GM19324 (cell line): ENCODE results near the gene ZDHHC20.

ENCODE experiments used
- ATAC-seq: cut with Tn5 transposase; IDR thresholded peaks from one replicate; pipeline ENCODE4 v1.9.1; 2021; ENCODE audit warnings: mild to moderate bottlenecking, moderate library complexity; ENCODE audit not compliant: unreplicated experiment, low FRiP score

ZDHHC20 gene, protein sequence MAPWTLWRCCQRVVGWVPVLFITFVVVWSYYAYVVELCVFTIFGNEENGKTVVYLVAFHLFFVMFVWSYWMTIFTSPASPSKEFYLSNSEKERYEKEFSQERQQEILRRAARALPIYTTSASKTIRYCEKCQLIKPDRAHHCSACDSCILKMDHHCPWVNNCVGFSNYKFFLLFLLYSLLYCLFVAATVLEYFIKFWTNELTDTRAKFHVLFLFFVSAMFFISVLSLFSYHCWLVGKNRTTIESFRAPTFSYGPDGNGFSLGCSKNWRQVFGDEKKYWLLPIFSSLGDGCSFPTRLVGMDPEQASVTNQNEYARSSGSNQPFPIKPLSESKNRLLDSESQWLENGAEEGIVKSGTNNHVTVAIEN

DNA sequence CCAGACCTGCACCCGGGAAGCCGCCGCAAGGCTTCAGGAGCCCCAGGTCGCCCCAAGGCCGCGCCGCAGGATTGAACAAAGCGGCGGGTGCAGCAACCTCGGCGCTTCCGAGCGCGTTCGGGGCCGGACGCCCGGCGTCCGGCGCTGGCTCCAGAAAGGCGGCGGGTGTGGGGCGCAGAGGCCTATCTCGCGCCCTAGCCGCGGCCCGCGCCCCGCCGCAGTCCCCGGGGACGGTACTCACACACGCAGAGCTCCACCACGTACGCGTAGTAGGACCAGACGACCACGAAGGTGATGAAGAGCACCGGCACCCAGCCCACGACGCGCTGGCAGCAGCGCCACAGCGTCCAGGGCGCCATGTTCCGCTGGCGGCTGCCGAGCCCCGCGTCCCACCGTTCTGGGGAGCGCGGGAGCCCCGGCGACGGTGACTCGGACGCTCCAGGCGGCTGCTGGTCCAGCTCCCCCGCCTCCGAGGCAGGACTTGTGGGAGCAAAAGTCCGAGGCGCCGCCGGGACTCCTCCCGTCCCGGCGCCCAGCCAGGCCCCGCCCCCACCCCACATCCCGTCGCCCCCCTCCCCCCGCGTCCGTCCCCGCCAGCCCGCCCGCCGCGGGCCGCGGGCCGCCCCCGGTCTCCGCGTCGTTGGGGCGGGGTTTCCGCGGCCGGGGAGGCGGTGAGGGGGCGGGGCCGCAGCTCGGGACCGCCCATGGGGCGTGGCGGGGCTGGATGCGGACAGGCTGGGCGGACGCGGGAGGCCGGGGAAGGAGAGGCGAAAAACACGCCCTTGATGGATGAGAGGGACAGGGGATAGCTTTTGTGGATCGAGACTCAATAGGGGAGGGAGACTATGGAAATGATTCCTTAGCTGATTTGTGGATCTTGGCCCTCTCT, at the start of gene ZDHHC20:
Gene ZDHHC20 (minus strand): TSS at position 491 of the 889 bp plus-strand sequence. CDS start 132 bp downstream, at position 359.
- peak; percentile 92 for ATAC-seq

GRCh38 chr13:21504379-21504778, 45.3 kb upstream of the ZDHHC20 start:
- ATAC-seq, result no peak

GRCh38 chr13:21501686-21502085, 42.6 kb upstream of the ZDHHC20 start:
- ATAC-seq, result no peak

DNA sequence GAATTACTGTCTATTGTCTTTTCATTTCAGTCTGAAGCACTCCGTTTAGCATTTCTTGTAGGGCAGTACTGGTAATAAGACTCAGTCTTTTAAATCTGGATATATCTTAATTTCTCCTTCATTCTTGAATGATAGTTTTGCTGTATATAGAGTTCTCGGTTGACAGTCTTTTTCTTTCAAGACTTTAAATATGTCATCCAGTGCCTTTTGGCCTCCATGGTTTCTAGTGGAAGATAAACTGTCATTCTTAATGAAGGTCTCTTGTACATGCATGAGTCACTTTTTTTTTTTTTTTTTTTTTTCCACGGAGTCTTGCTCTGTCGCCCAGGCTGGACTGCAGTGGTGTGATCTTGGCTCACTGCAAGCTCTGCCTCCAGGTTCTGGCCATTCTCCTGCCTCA, 27.2 kb upstream of the ZDHHC20 start:
- ATAC-seq, result no peak

- no peak for ATAC-seq
Observed at GRCh38 chr13:21483748-21484147, 24.6 kb upstream of the ZDHHC20 start.

- ATAC-seq, result no peak
Observed at GRCh38 chr13:21481359-21481758, 22.3 kb upstream of the ZDHHC20 start.

DNA sequence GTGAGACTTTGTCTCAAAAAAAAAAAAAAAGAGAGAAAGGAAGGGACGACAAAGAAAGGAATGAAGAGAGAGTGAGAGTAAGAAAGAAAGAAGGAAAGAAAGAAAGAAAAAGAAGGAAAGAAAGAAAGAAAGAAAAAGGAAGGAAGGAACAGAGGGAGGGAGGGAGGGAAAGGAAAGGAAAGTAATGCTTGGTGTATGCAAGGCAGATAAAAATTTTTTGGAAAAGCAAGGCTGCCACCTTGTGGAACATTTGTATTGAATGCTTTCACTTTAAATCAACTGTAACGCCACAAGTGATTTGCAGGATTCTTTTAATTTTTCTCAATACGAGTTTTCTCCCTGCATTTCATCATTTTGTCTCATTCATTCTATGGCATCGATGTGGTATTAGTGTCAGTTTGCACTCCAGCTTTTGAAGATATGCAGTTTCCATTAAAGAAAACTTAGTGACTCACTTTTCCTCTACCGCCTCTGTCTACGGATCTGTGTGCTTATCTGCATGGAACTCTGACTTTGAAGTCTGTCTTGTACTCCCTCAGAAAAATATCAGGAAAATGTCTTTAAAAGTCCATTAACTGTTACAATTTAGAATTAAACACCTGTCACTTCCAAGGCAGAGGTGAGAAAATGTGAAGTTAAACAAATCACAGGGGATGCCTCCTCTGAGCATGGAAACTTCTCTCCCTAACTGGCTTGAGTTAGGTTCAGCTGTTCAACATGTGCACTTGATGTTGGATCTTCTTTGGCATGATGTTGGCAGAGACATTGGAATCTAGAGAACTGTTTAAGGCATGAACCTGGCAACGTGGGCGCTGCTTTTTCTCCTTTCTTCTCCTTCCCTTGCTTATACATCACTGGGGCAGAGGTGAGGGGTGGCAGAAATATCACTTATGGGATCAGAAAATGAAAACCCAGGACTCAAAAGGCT, 20.0 kb upstream of the ZDHHC20 start:
- no peak for ATAC-seq

DNA sequence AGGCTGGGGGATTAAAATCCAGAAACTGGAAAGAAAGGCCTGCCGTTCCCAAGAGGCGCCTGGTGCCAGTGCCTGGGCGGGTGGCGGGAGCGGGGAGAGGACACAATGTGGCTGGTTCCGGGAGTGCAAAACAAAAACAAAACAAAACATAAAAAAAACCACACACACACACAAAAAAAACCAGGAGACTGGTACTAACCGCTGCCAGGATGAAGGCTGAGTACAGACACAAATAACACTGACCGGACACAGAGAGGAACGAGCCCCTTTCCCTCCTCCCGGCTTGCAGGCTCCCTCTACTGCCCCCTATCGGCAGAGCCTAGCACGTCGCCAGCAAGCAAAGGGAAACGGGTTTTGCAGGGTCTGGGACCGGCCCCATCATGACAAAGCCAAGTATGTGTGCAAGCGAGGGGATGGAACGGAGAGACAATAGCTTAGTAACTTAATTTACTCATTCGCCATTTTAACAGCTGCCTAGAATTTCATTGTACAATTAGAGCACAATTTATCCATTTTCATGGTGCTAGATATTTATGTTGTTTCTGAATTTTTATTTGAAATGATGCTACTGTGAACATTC, 17.9 kb upstream of the ZDHHC20 start:
- ATAC-seq, result peak; percentile 68

DNA sequence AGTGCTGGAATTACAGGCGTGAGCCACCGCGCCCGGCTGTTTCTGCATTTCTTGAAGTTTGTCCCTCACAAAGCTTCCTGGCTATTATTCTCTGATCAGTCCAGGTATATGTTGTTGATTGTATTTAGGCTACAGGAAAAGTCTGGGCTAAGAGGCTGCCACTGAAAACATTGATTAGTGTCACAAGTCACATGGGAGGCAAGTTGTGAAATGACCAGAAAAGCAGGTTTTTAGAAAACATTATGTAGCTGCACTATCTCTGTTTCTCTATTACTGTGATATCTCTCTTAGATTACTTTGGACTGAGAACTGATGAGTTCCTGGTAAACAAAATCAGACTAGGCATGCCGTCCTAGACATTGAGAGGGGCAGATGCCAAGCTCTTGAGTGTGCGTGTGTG, 16.0 kb upstream of the ZDHHC20 start:
- no peak for ATAC-seq

GRCh38 chr13:21470785-21471184, 11.7 kb upstream of the ZDHHC20 start:
- no peak for ATAC-seq

- no peak for ATAC-seq
Observed at GRCh38 chr13:21466527-21466926, 7.4 kb upstream of the ZDHHC20 start.

- ATAC-seq, result no peak
Observed at GRCh38 chr13:21465710-21466160, 6.6 kb upstream of the ZDHHC20 start.

- no peak for ATAC-seq
Observed at GRCh38 chr13:21463424-21463823, 4.3 kb upstream of the ZDHHC20 start.

DNA sequence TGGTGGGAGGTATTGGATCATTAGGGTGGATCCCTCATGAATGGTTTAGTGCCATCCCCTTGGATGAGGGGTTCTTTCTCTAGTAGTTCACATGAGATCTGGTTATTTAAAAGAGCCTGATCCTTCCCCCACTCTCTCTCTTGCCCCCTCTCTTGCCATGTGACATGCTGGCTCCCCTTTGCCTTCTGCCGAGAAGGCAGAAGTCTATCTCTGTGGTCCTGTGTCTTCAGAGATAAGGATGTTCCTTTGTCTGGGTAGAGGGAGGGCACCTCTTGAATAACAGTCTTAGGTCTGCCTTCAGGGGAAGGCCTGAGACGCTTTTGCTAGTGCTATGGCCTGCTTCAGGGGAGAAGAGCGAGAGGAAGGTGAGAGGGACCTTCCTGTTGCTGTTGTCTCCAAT, 2.0 kb upstream of the ZDHHC20 start:
- no peak for ATAC-seq

- ATAC-seq, result peak; percentile 33
Observed at GRCh38 chr13:21458451-21458812, 671 bp downstream of the ZDHHC20 start.

- ATAC-seq, result no peak
Observed at GRCh38 chr13:21453387-21454081, 5.6 kb downstream of the ZDHHC20 start.

GRCh38 chr13:21450936-21451335, 8.2 kb downstream of the ZDHHC20 start:
- ATAC-seq, result no peak

DNA sequence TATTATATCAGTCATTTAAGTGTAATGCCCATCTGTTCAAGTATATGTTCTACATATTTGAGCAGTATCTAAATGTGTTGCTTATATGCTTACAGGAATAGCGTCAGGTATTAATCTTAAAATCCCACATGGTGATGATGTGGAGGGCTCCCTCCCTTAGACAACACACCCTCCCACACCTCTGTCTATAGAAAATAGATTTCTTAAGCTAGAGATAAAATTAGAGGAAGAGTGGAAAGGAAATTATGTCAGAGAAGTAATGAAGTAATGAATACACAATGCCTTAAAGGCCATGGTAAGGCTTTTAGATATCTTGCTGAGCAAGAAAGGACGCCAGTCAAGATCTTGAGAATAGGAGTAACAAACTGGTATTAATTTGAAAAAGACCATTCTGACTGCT, 12.4 kb downstream of the ZDHHC20 start:
- no peak for ATAC-seq

DNA sequence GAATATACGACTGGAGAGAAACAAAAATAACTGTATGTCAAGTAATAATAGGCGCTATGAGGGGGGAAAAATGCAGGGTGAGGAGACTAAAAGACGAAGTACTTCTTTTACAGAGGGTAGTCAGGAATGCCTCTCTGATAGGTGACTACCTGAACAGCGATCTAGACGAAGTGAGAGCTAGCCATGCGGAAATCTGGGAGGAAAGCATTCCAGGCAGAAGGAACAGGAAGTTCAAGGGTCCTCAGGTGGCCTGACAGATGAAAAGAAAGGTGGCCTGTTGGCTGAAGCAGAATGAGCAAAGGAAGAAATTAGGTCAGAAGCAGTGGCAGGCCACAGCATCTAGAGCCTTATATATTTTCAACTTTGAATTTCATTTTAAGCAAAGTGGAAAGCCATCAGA, 13.3 kb downstream of the ZDHHC20 start:
- ATAC-seq, result no peak

GRCh38 chr13:21443171-21443570, 15.9 kb downstream of the ZDHHC20 start:
- no peak for ATAC-seq
